SK-N-SH treated with all-trans-retinoic acid at 6 μM for 48 hours (cell line): ENCODE measurements around the gene RHBDF2.
A peak's percentile ranks its signal among the peaks of the same experiment; 100 is the strongest.

Experiments used
- ATAC-seq: fragments of 200-7000 bp; cut with Tn5 transposase; 3 replicates; pipeline ENCODE4 v1.9.1; 2020; ENCODE audit warnings: mild to moderate bottlenecking, moderate library complexity
- ARNTL ChIP-seq: fragments of 450-650 bp; formaldehyde crosslinking; IDR thresholded peaks from 2 replicates; pipeline ENCODE4 v1.5.0; 2020; ENCODE audit warnings: low read depth, mild to moderate bottlenecking, moderate library complexity, borderline replicate concordance
- BACH2 ChIP-seq: fragments of 250-450 bp; sonication (Bioruptor Pico); IDR thresholded peaks from 2 replicates; pipeline ENCODE4 v1.9.0; 2021; ENCODE audit warnings: mild to moderate bottlenecking, borderline replicate concordance
- CSDC2 ChIP-seq: fragments of 250-450 bp; sonication (Bioruptor Pico); IDR thresholded peaks from 2 replicates; pipeline ENCODE4 v1.5.0; 2020; ENCODE audit warnings: mild to moderate bottlenecking, moderate library complexity
- ESRRG ChIP-seq: fragments of 250-450 bp; sonication (Bioruptor Pico); IDR thresholded peaks from 2 replicates; pipeline ENCODE4 v1.6.1; 2021; ENCODE audit warnings: mild to moderate bottlenecking
- GLIS3 ChIP-seq: fragments of 250-450 bp; sonication (Bioruptor Pico); IDR thresholded peaks from 2 replicates; pipeline ENCODE4 v1.5.0; 2020; ENCODE audit warnings: mild to moderate bottlenecking, moderate library complexity
- ISL1 ChIP-seq: fragments of 250-450 bp; sonication (Bioruptor Pico); IDR thresholded peaks from 2 replicates; pipeline ENCODE4 v2.1.2; 2022; ENCODE audit warnings: mild to moderate bottlenecking, moderate library complexity
- OSR1 ChIP-seq: fragments of 250-450 bp; sonication (Bioruptor Pico); IDR thresholded peaks from 2 replicates; pipeline ENCODE4 v1.8.0; 2022; ENCODE audit warnings: moderate library complexity, mild to moderate bottlenecking, inconsistent platforms
- PATZ1 ChIP-seq: fragments of 250-450 bp; sonication (Bioruptor Pico); IDR thresholded peaks from 2 replicates; pipeline ENCODE4 v1.8.0; 2020; ENCODE audit warnings: mild to moderate bottlenecking, moderate library complexity, borderline replicate concordance
- PPARA ChIP-seq: fragments of 250-450 bp; sonication (Bioruptor Pico); IDR thresholded peaks from 2 replicates; pipeline ENCODE4 v1.5.0; 2020; ENCODE audit warnings: mild to moderate bottlenecking, borderline replicate concordance
- SNAI2 ChIP-seq: fragments of 250-450 bp; sonication (Bioruptor Pico); IDR thresholded peaks from 2 replicates; pipeline ENCODE4 v1.5.0; 2020; ENCODE audit warnings: mild to moderate bottlenecking, moderate library complexity
- TCF4 ChIP-seq: fragments of 250-450 bp; sonication (Bioruptor Pico); IDR thresholded peaks from 2 replicates; pipeline ENCODE4 v1.8.0; 2021; ENCODE audit warnings: mild to moderate bottlenecking, moderate library complexity, borderline replicate concordance
- TOX ChIP-seq: fragments of 250-450 bp; sonication (Bioruptor Pico); IDR thresholded peaks from 2 replicates; pipeline ENCODE4 v1.8.0; 2021; ENCODE audit warnings: mild to moderate bottlenecking, moderate library complexity, borderline replicate concordance
- TSHZ2 ChIP-seq: fragments of 250-450 bp; sonication (Bioruptor Pico); IDR thresholded peaks from 2 replicates; pipeline ENCODE4 v1.5.0; 2020; ENCODE audit warnings: mild to moderate bottlenecking, moderate library complexity
- ZNF565 ChIP-seq: fragments of 450-650 bp; formaldehyde crosslinking; conservative IDR thresholded peaks from 2 replicates; pipeline ENCODE4 v1.5.0; 2020; ENCODE audit warnings: low read depth, mild to moderate bottlenecking, moderate library complexity
- ZNF70 ChIP-seq: fragments of 450-650 bp; formaldehyde crosslinking; IDR thresholded peaks from 2 replicates; pipeline ENCODE4 v1.5.0; 2020; ENCODE audit warnings: mild to moderate bottlenecking, moderate library complexity
- ZNF8 ChIP-seq: fragments of 450-650 bp; formaldehyde crosslinking; IDR thresholded peaks from 2 replicates; pipeline ENCODE4 v1.5.0; 2020; ENCODE audit warnings: mild to moderate bottlenecking, moderate library complexity
- TF ChIP-seq, protein P1 (sequence below): fragments of 250-450 bp; sonication (Bioruptor Pico); IDR thresholded peaks from 2 replicates; pipeline ENCODE4 v1.5.1; 2021; ENCODE audit warnings: mild to moderate bottlenecking, moderate library complexity

The RHBDF2 gene

DNA sequence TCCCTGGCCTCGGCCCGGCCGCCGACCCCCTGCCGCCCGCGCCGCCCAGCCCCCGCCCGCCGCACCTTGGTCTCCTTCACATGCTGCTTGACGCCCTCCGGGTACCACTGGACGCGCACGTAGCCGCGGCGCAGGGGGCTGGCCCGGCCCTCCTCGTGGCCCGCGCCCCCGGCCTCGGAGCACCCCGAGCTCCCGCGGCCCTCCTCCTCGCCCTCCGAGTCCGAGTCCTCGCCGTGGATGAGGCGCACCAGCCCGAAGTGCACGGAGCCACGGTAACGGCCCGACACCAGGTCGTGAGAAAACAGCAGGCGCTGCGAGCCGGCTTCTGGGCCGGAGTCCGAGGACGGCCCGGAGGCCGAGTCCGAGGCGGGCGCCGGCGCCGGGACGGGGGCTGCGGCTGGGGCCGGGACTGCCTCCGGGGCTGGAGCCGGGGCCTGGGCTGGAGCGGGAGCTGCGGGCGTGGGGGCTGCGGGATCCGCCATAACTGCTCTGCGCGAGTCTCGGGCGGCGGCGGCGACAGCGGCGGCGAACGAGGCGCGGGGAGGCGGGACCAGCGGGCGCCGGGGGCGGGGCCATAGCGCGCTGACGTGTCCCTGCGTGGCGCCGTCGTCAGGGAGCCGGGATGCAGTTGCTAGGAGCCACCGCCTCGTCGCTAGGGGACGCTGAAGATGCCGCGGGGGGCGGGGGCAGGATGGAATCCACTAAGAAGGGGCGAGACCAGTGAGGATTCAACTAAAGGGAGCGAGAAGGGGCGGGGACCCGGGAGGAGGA, 48.4 kb downstream of the RHBDF2 start, which contains the start of gene UBE2O:
Gene UBE2O, minus strand, starts transcription at position 493 of the 771 bp plus-strand sequence. Its CDS starts 11 bp downstream, at position 482.
- no peak for TF ChIP-seq ZNF565 (CRISPR knock-in tag)
- peak; percentile 94 for ATAC-seq

- ATAC-seq: peak; percentile 71
- TF ChIP-seq PPARA: no peak
- TF ChIP-seq, protein P1, sequence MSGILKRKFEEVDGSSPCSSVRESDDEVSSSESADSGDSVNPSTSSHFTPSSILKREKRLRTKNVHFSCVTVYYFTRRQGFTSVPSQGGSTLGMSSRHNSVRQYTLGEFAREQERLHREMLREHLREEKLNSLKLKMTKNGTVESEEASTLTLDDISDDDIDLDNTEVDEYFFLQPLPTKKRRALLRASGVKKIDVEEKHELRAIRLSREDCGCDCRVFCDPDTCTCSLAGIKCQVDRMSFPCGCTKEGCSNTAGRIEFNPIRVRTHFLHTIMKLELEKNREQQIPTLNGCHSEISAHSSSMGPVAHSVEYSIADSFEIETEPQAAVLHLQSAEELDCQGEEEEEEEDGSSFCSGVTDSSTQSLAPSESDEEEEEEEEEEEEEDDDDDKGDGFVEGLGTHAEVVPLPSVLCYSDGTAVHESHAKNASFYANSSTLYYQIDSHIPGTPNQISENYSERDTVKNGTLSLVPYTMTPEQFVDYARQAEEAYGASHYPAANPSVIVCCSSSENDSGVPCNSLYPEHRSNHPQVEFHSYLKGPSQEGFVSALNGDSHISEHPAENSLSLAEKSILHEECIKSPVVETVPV (CRISPR knock-in tag): no peak
- TF ChIP-seq SNAI2 (CRISPR knock-in tag): no peak
- no peak for TF ChIP-seq CSDC2
- no peak for TF ChIP-seq ZNF70 (CRISPR knock-in tag)
- no peak for TF ChIP-seq ESRRG (CRISPR knock-in tag)
- TF ChIP-seq TOX: no peak
- TF ChIP-seq ZNF8 (CRISPR knock-in tag): no peak
- no peak for TF ChIP-seq TSHZ2
- TF ChIP-seq BACH2: no peak
- TF ChIP-seq, all 23 proteins: peak for 0
Observed at GRCh38 chr17:76452127-76452659, 49.0 kb downstream of the RHBDF2 start.

DNA sequence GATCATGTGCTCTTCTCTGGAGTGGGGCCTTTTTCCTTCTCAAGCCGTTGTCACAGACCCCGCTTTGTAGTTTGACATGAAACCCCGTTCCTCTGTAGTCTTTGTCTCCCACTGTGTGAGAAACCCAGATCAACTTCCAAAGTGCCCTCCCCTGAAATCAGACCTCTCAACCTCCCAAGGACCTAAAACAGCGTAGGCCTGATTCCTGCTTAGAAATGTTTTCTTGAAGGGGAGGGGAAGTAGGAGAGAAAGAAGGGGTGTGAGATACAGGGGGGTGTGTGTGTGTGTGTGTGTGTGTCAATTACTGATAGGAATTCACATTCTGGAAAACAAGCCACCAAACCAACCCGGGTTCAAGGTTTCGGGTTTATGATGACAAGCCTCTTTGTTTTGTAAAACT, 49.7 kb downstream of the RHBDF2 start:
- ATAC-seq: no peak
- no peak for TF ChIP-seq OSR1
- no peak for TF ChIP-seq BACH2
- TF ChIP-seq TCF4 (CRISPR knock-in tag): no peak
- TF ChIP-seq ISL1 (CRISPR knock-in tag): no peak
- TF ChIP-seq PATZ1: no peak

- ATAC-seq: no peak
- TF ChIP-seq GLIS3 (CRISPR knock-in tag): no peak
- no peak for TF ChIP-seq CSDC2
- TF ChIP-seq TOX: no peak
- no peak for TF ChIP-seq ISL1 (CRISPR knock-in tag)
Observed at GRCh38 chr17:76449126-76449525, 52.1 kb downstream of the RHBDF2 start.

GRCh38 chr17:76447931-76448652, 53.1 kb downstream of the RHBDF2 start:
- ATAC-seq: no peak

DNA sequence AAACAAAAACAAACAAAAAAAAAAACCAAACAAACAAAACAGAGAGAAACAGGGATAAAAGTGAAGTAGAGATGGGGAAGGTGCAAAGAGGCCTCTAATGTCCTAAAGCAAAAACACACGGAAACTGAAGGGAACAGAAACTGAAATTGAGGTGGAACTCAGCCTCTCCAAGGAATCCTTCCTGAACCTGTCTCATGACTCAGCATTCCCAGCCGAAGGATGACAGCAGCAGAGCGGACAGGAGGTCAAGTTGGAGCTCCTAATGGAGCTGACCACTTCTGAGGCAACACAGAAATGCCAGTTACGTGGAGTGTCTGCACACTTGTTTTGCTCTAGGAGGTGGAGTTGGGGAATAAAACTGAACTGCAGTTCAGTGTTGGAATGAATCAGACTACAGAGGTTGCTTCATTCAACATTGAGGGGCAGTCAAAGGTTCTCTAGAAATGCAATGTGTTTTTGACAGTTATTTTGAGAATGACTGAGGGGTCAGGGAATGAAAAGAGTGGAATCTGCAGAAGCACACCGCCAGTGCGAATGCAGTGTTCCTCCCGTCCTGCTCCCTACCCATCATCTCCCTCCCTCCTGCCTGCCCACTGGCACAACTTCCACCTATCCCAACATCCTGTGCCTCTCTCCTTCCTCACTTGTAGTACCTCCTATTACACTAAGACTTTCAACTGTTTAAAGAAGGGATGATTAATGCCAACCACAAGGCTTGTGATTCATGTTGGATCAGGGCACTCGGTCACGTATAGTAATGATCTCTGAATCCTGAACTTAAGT, 54.6 kb downstream of the RHBDF2 start:
- peak; percentile 80 for ATAC-seq
- TF ChIP-seq TCF4 (CRISPR knock-in tag) (no peak), OSR1 (no peak), BACH2 (no peak), ARNTL (CRISPR knock-in tag) (no peak), TOX (no peak), PPARA (no peak), ZNF8 (CRISPR knock-in tag) (no peak)
- TF ChIP-seq, protein P1 (CRISPR knock-in tag): no peak

More at GRCh38 chr17:76447931-76448652, 53.1 kb downstream of the RHBDF2 start:
- TF ChIP-seq SNAI2 (CRISPR knock-in tag): no peak
